Skeletal muscle satellite cell (primary cell): ENCODE measurements around the gene MXD3.

ENCODE experiments used
- H3K27me3 ChIP-seq: 2 replicates; pipeline ENCODE4 v1.7.0; 2013; ENCODE audit warnings: low read length; ENCODE audit not compliant: control insufficient read depth, insufficient read depth
- H3K36me3 ChIP-seq: 2 replicates; pipeline ENCODE4 v1.7.0; 2013; ENCODE audit warnings: mild to moderate bottlenecking, control low read depth, low read length; ENCODE audit not compliant: insufficient read depth
- H3K4me1 ChIP-seq: 2 replicates; pipeline ENCODE4 v1.7.0; 2013; ENCODE audit warnings: low read length; ENCODE audit not compliant: control insufficient read depth, insufficient read depth
- H3K4me2 ChIP-seq: 2 replicates; pipeline ENCODE4 v1.7.0; 2013; ENCODE audit warnings: mild to moderate bottlenecking, low read length
- H3K4me3 ChIP-seq: 2 replicates; pipeline ENCODE4 v1.7.0; 2013; ENCODE audit warnings: low read length
- H3K9ac ChIP-seq: 2 replicates; pipeline ENCODE4 v1.7.0; 2013; ENCODE audit warnings: mild to moderate bottlenecking, low read depth, low read length, moderate library complexity
- H3K9me3 ChIP-seq: replicated peaks from 2 replicates; pipeline ENCODE4 v1.7.0; 2013; ENCODE audit warnings: mild to moderate bottlenecking, control low read depth, low read length

MXD3 gene

GRCh38 chr5:177354711-177355110 lies 43.0 kb upstream of the MXD3 start:
- no peaks in the 10 kb centered on the region for H3K36me3 ChIP-seq

GRCh38 chr5:177354256-177354655 lies 42.6 kb upstream of the MXD3 start:
- H3K4me3 ChIP-seq, result no peak overlapping the region
- peaks cover 1% of the 10 kb centered on the region for H3K36me3 ChIP-seq
- peaks cover 27% of the 10 kb centered on the region for H3K27me3 ChIP-seq
- no peak overlapping the region for H3K9ac ChIP-seq
- H3K4me2 ChIP-seq, result no peak overlapping the region
- H3K4me1 ChIP-seq, result peaks cover 24% of the 10 kb centered on the region
- no peaks in the 10 kb centered on the region for H3K9me3 ChIP-seq

More at GRCh38 chr5:177354711-177355110, 43.0 kb upstream of the MXD3 start:
- Histone ChIP-seq H3K4me3 (no peak overlapping the region), H3K27me3 (peaks cover 32% of the 10 kb centered on the region), H3K9ac (no peak overlapping the region), H3K4me2 (no peak overlapping the region), H3K4me1 (peaks cover 21% of the 10 kb centered on the region), H3K9me3 (no peaks in the 10 kb centered on the region)

DNA sequence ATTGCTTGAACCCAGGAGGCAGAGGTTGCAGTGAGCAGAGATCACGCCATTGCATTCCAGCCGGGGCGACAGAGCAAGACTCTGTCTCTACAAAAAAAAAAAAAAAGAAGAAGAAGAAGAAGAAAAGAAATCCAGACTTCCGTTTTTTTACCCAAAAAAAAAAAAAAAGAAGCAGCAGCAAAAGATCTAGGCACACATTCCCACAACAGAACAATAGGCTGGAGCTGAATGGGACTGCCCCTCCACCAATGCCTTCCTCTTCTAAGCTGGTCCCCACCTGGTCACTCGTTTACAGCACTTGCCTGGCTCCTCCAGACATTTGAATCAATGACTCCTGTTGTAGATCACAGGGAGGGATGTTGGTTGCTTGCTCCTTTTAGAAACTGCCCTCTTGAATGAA lies 41.4 kb upstream of the MXD3 start:
- H3K9me3 ChIP-seq, result no peaks in the 10 kb centered on the region
- no peak overlapping the region for H3K9ac ChIP-seq
- peaks cover 3% of the 10 kb centered on the region for H3K36me3 ChIP-seq
- peaks cover 27% of the 10 kb centered on the region for H3K4me1 ChIP-seq
- H3K27me3 ChIP-seq, result peaks cover 17% of the 10 kb centered on the region
- no peak overlapping the region for H3K4me3 ChIP-seq
- H3K4me2 ChIP-seq, result no peak overlapping the region

DNA sequence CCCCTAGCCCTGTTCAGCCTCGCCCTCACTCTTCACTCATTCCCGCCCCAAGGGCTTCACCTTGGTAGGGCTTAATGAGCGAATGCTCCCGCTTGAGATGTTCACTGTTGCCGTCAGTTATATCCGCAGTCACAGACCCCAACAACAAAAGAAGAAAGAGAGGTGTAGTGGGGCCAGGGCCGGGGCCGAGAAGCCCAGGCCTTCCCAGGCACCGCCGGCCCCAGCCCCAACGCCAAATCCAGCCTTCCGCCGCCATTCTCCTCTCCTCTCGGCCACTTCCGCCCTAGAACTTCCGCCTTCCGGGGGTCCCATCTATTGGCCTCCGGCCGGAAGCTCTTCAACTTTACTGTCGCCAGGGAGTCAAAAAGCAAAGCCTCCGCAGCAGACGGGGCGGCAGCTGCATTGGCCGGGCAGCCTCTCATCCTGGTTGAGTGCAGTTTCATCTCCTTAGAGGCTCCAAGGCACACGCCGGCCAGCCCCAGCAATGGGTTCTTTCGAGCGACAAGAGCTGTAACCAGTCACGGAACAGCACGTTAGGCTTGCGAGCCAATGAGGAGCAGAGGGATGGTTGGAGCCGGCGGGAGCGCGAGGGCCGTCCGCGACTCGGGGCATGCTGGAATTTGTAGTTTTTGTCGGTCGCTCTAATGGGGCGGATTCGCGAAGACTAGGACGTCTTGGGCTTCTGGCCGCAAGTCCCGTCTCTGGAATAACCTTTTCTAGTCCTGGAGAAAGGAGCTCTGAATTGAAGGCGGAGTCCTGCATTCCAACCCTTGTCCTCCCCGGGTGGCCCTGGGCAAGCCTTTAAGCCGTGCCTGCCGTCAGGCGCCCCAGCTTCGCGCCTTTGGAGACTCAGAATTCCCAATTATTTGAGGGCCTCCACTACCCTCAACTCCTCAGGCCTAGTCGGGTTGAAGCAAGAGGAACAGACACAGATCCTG lies 40.0 kb upstream of the MXD3 start, which contains the start of gene LMAN2:
LMAN2 (minus strand) TSS at position 277 of the 938 bp plus-strand sequence; CDS start at position 256, 21 bp downstream.
- H3K4me2 ChIP-seq, result peak within 1 kb of the TSS; percentile 98
- no peaks in the 10 kb centered on the region for H3K9me3 ChIP-seq
- peak within 1 kb of the TSS; percentile 74 for H3K4me3 ChIP-seq
- H3K27me3 ChIP-seq, result peaks cover 3% of the 10 kb centered on the region
- H3K9ac ChIP-seq, result peak within 1 kb of the TSS; percentile 96
- H3K36me3 ChIP-seq, result peaks cover 15% of the 10 kb centered on the region
- peaks cover 23% of the 10 kb centered on the region for H3K4me1 ChIP-seq

GRCh38 chr5:177350776-177351391 lies 39.2 kb upstream of the MXD3 start:
- Histone ChIP-seq H3K9me3 (no peaks in the 10 kb centered on the region), H3K27me3 (peaks cover 3% of the 10 kb centered on the region), H3K36me3 (peaks cover 20% of the 10 kb centered on the region), H3K4me2 (peak overlapping the region; percentile 98), H3K4me3 (peak overlapping the region; percentile 74), H3K4me1 (peaks cover 23% of the 10 kb centered on the region), H3K9ac (peak overlapping the region; percentile 96)

DNA sequence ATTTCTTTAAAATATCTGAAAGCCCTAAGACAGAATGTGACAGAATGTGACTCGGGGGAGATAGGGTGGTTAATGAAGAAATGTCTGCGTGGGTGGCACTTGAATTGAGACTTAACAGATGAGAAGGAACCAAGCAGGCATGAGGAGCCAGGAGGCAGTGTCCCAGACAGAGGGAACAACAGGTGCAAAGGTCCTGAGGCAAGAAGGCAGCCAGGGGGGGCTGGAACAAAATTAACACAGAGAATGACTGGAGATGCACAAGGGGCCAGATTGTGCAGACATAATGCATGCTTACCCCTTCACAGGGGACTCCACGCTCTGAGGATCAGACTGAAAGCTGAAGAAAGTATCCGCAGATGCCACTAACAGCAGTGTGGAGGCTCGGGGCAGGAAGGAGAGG lies 38.1 kb upstream of the MXD3 start:
- Histone ChIP-seq H3K4me3 (peak overlapping the region; percentile 74), H3K4me2 (peak overlapping the region; percentile 98), H3K36me3 (peaks cover 20% of the 10 kb centered on the region), H3K9ac (no peak overlapping the region), H3K27me3 (peaks cover under 1% of the 10 kb centered on the region), H3K4me1 (peaks cover 23% of the 10 kb centered on the region), H3K9me3 (no peaks in the 10 kb centered on the region)

DNA sequence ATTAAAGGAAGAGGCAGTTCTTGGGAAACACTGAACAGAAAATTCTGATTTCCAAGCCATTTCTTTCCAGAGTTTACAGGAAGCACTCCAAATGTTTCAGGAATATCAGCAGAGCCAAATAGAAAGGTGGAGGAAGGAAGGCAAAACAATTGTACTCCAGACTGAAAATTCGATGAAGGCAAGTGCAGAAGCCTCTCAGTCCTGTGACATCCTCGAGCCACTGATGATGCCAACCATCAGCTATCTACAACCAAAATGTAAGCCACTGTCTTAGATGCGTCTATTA lies 37.6 kb upstream of the MXD3 start:
- H3K4me1 ChIP-seq, result peaks cover 23% of the 10 kb centered on the region
- no peaks in the 10 kb centered on the region for H3K27me3 ChIP-seq

GRCh38 chr5:177347699-177348098 lies 36.0 kb upstream of the MXD3 start:
- Histone ChIP-seq H3K36me3 (peaks cover 27% of the 10 kb centered on the region), H3K9ac (no peak overlapping the region)

More for the DNA sequence above, 37.6 kb upstream of the MXD3 start:
- H3K9ac ChIP-seq, result no peak overlapping the region
- no peak overlapping the region for H3K4me3 ChIP-seq
- peaks cover 20% of the 10 kb centered on the region for H3K36me3 ChIP-seq
- H3K9me3 ChIP-seq, result no peaks in the 10 kb centered on the region
- H3K4me2 ChIP-seq, result peak overlapping the region; percentile 98

GRCh38 chr5:177346820-177347219 lies 35.1 kb upstream of the MXD3 start:
- H3K36me3 ChIP-seq, result peaks cover 27% of the 10 kb centered on the region
- peaks cover 19% of the 10 kb centered on the region for H3K4me1 ChIP-seq
- no peak overlapping the region for H3K4me2 ChIP-seq
- H3K9me3 ChIP-seq, result no peaks in the 10 kb centered on the region
- no peak overlapping the region for H3K9ac ChIP-seq
- H3K4me3 ChIP-seq, result no peak overlapping the region
- H3K27me3 ChIP-seq, result no peaks in the 10 kb centered on the region

More at GRCh38 chr5:177347699-177348098, 36.0 kb upstream of the MXD3 start:
- Histone ChIP-seq H3K4me2 (no peak overlapping the region), H3K4me3 (no peak overlapping the region), H3K27me3 (no peaks in the 10 kb centered on the region), H3K4me1 (peaks cover 23% of the 10 kb centered on the region), H3K9me3 (no peaks in the 10 kb centered on the region)

- no peaks in the 10 kb centered on the region for H3K27me3 ChIP-seq
- H3K4me3 ChIP-seq, result no peak overlapping the region
- peaks cover 8% of the 10 kb centered on the region for H3K4me1 ChIP-seq
- H3K9me3 ChIP-seq, result no peaks in the 10 kb centered on the region
- no peak overlapping the region for H3K4me2 ChIP-seq
- H3K9ac ChIP-seq, result no peak overlapping the region
- peaks cover 32% of the 10 kb centered on the region for H3K36me3 ChIP-seq
Observed at GRCh38 chr5:177344891-177345290, 33.2 kb upstream of the MXD3 start.

- peaks cover 28% of the 10 kb centered on the region for H3K36me3 ChIP-seq
- H3K4me3 ChIP-seq, result no peak overlapping the region
- H3K27me3 ChIP-seq, result no peaks in the 10 kb centered on the region
- no peak overlapping the region for H3K4me2 ChIP-seq
- no peak overlapping the region for H3K9ac ChIP-seq
- no peaks in the 10 kb centered on the region for H3K9me3 ChIP-seq
- no peaks in the 10 kb centered on the region for H3K4me1 ChIP-seq
Observed at GRCh38 chr5:177343777-177344176, 32.1 kb upstream of the MXD3 start.
